GM23338 (cell line): Measurements from ENCODE around the gene AMPD3. TPM values are rescaled to one million over a fixed set of nuclear protein-coding genes. Genes with fewer than 3 reads are reported as not detected.

Experiments used
- ATAC-seq: fragments of 200-7000 bp; cut with Tn5 transposase; 3 replicates; pipeline ENCODE4 v1.9.1; 2020
- DNase-seq: peaks from one replicate; pipeline ENCODE4 v3.0.0-alpha.2; 2015; ENCODE audit warnings: low spot score
- H2AFZ ChIP-seq: fragments of 200-600 bp; sonication (generic); 2 replicates; pipeline ENCODE4 v1.8.0; 2016; ENCODE audit warnings: antibody characterized with exemption, mild to moderate bottlenecking, moderate library complexity
- H3F3A ChIP-seq: fragments of 200-600 bp; sonication (generic); replicated peaks from 2 replicates; pipeline ENCODE4 v1.8.0; 2017; ENCODE audit warnings: antibody characterized with exemption, mixed run types, low read depth
- H3K27ac ChIP-seq: fragments of 200-600 bp; sonication (generic); 2 replicates; pipeline ENCODE4 v1.6.1; 2016; ENCODE audit warnings: low read depth
- H3K27me3 ChIP-seq: fragments of 200-600 bp; sonication (generic); 2 replicates; pipeline ENCODE4 v1.8.0; 2016; ENCODE audit warnings: mild to moderate bottlenecking, mixed run types, moderate library complexity; ENCODE audit not compliant: insufficient read depth
- H3K36me3 ChIP-seq: fragments of 200-600 bp; sonication (generic); 2 replicates; pipeline ENCODE4 v1.8.0; 2016; ENCODE audit warnings: mild to moderate bottlenecking; ENCODE audit not compliant: insufficient read depth
- H3K4me1 ChIP-seq: fragments of 200-600 bp; sonication (generic); 2 replicates; pipeline ENCODE4 v1.8.0; 2016; ENCODE audit warnings: mild to moderate bottlenecking, moderate library complexity; ENCODE audit not compliant: insufficient read depth
- H3K4me2 ChIP-seq: fragments of 200-600 bp; sonication (generic); 2 replicates; pipeline ENCODE4 v1.7.1; 2017; ENCODE audit warnings: mixed run types
- H3K4me3 ChIP-seq: fragments of 200-600 bp; sonication (generic); 2 replicates; pipeline ENCODE4 v1.6.1; 2016; ENCODE audit warnings: mixed run types
- H3K79me2 ChIP-seq: fragments of 200-600 bp; sonication (generic); replicated peaks from 2 replicates; pipeline ENCODE4 v1.8.0; 2017; ENCODE audit warnings: mild to moderate bottlenecking; ENCODE audit not compliant: insufficient read depth
- H3K9me2 ChIP-seq: fragments of 200-600 bp; sonication (generic); 2 replicates; pipeline ENCODE4 v1.8.0; 2017; ENCODE audit not compliant: insufficient read depth
- H4K20me1 ChIP-seq: fragments of 200-600 bp; sonication (generic); replicated peaks from 2 replicates; pipeline ENCODE4 v1.8.0; 2017; ENCODE audit warnings: mild to moderate bottlenecking; ENCODE audit not compliant: insufficient read depth
- H3K27ac Mint-ChIP-seq: 2 replicates; pipeline ENCODE4 v1.8.0; 2020; ENCODE audit warnings: inconsistent platforms, mild to moderate bottlenecking, moderate library complexity, mixed read lengths
- H3K27me3 Mint-ChIP-seq: 3 replicates; pipeline ENCODE4 v1.8.0; 2022; ENCODE audit warnings: low read depth, mild to moderate bottlenecking, moderate library complexity, mixed read lengths, inconsistent platforms; ENCODE audit not compliant: insufficient read depth, poor library complexity
- H3K36me3 Mint-ChIP-seq: 3 replicates; pipeline ENCODE4 v1.8.0; 2021; ENCODE audit warnings: low read depth, mild to moderate bottlenecking, inconsistent platforms, moderate library complexity, mixed read lengths
- H3K4me1 Mint-ChIP-seq: 3 replicates; pipeline ENCODE4 v1.8.0; 2020; ENCODE audit warnings: mild to moderate bottlenecking, inconsistent platforms, mixed read lengths
- H3K4me3 Mint-ChIP-seq: 3 replicates; pipeline ENCODE4 v1.8.0; 2021; ENCODE audit warnings: moderate library complexity, mild to moderate bottlenecking, inconsistent platforms, mixed read lengths
- H3K9me3 Mint-ChIP-seq: 3 replicates; pipeline ENCODE4 v1.8.0; 2020; ENCODE audit warnings: moderate library complexity, mild to moderate bottlenecking, inconsistent platforms, mixed read lengths
- CREB1 ChIP-seq: fragments of 250-450 bp; sonication (Bioruptor Pico); IDR thresholded peaks from 2 replicates; pipeline ENCODE4 v1.5.0; 2020; ENCODE audit warnings: low read depth, mild to moderate bottlenecking, moderate library complexity
- CTCF ChIP-seq, 2 experiments: fragments of 200-600 bp in 1 of 2; sonication (generic) in 1 of 2; conservative IDR thresholded peaks; 2 replicates each; pipeline versions ENCODE4 v1.5.1 to v1.6.1; 2016 to 2017; ENCODE audit warnings: antibody characterized with exemption in 2 of 2, low read depth in 2 of 2, mild to moderate bottlenecking in 2 of 2, moderate library complexity in 1 of 2
- EZH2 ChIP-seq: fragments of 200-600 bp; sonication (generic); IDR thresholded peaks from one replicate; pipeline ENCODE4 v1.8.0; 2017; ENCODE audit warnings: antibody characterized with exemption, mild to moderate bottlenecking, low read depth; ENCODE audit not compliant: unreplicated experiment
- EZH2phosphoT487 ChIP-seq: fragments of 200-600 bp; sonication (generic); IDR thresholded peaks from one replicate; pipeline ENCODE4 v1.8.1; 2018; ENCODE audit warnings: antibody characterized with exemption; ENCODE audit not compliant: unreplicated experiment
- JUNB ChIP-seq: IDR thresholded peaks from one replicate; pipeline ENCODE4 v1.6.1; 2016; ENCODE audit warnings: antibody characterized with exemption; ENCODE audit not compliant: unreplicated experiment
- NANOG ChIP-seq: IDR thresholded peaks from 2 replicates; pipeline ENCODE4 v1.6.1; 2016; ENCODE audit warnings: antibody characterized with exemption, borderline replicate concordance
- POLR2AphosphoS5 ChIP-seq: IDR thresholded peaks from 2 replicates; pipeline ENCODE4 v1.6.1; 2016; ENCODE audit warnings: antibody characterized with exemption, low read depth
- STAT1 ChIP-seq: IDR thresholded peaks from one replicate; pipeline ENCODE4 v1.6.1; 2016; ENCODE audit warnings: antibody characterized with exemption; ENCODE audit not compliant: unreplicated experiment
- ZNF114 ChIP-seq: fragments of 250-450 bp; sonication (Bioruptor Pico); IDR thresholded peaks from 2 replicates; pipeline ENCODE4 v1.5.0; 2020; ENCODE audit warnings: mild to moderate bottlenecking, moderate library complexity
- ZNF331 ChIP-seq: fragments of 250-450 bp; sonication (Bioruptor Pico); IDR thresholded peaks from 2 replicates; pipeline ENCODE4 v1.5.0; 2020; ENCODE audit warnings: low read depth, mild to moderate bottlenecking, moderate library complexity
- ZNF462 ChIP-seq: fragments of 250-450 bp; sonication (Bioruptor Pico); IDR thresholded peaks from 2 replicates; pipeline ENCODE4 v1.5.0; 2020; ENCODE audit warnings: mild to moderate bottlenecking, moderate library complexity
- polyA plus RNA-seq: library from polyadenylated mRNA; unstranded; fragments of >200 nt; fragmentation: Nextera tagmentation; extraction: Ambion mirVana; gene quantifications from 2 replicates; pipeline ENCODE4 v1.2.1, GENCODE V29; 2016
- total RNA-seq: library from RNA; depleted of rRNA; stranded (reverse); fragments of >200 nt; shearing (Covaris generic); gene quantifications from 2 replicates; pipeline ENCODE4 v1.2.3, GENCODE V29; 2014
- TF ChIP-seq, protein P1 (sequence below): IDR thresholded peaks from one replicate; pipeline ENCODE4 v1.6.1; 2018; ENCODE audit warnings: antibody characterized with exemption; ENCODE audit not compliant: unreplicated experiment
- TF ChIP-seq, protein P2 (sequence below): IDR thresholded peaks from 2 replicates; pipeline ENCODE4 v1.6.1; 2016; ENCODE audit warnings: antibody characterized with exemption

AMPD3 gene
- total and polyA plus RNA-seq, 2 experiments from 2014 or later, result 1.6 to 2.1 TPM

DNA sequence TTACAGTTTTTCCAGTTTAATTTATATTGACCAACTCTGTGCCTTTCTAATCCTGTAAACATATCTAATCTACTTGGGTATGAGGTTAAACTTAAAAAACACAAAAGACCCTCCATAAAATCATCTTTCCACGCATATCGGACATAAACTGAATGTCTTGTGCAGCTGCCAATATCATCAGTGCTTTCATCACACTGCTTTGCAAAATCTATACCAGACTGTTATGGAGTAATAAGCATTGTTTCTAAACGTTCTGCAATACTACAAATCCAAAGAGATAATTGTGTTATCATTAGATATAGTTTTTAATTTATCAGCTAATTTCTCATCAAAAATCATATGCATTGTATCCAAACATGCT is 36.1 kb upstream of the AMPD3 start:
- Mint-ChIP-seq H3K27me3 (no peaks in the 10 kb centered on the region), H3K4me1 (peaks cover 2% of the 10 kb centered on the region; the same call in 1 of the 3 replicates), H3K36me3 (no peaks in the 10 kb centered on the region; the same call in 2 of the 3 replicates), H3K4me3 (no peak overlapping the region), H3K9me3 (peaks cover 6% of the 10 kb centered on the region; the same call in 1 of the 3 replicates), H3K27ac (no peak overlapping the region)
- H2AFZ ChIP-seq, result no peak overlapping the region
- no peak overlapping the region for H3K4me3 ChIP-seq
- no peak overlapping the region for H3K4me2 ChIP-seq
- DNase-seq (no peak), ATAC-seq (no peak)
- no peaks in the 10 kb centered on the region for H3K79me2 ChIP-seq
- no peaks in the 10 kb centered on the region for H3K27me3 ChIP-seq
- H3K27ac ChIP-seq, result no peak overlapping the region
- 0 out of 2 replicates have a peak, but pooled peaks cover 7% of the 10 kb centered on the region for H3K9me2 ChIP-seq
- H3F3A ChIP-seq, result no peaks in the 10 kb centered on the region
- no peaks in the 10 kb centered on the region for H3K36me3 ChIP-seq
- no peaks in the 10 kb centered on the region for H4K20me1 ChIP-seq
- H3K4me1 ChIP-seq, result no peaks in the 10 kb centered on the region
- TF ChIP-seq, protein P1, sequence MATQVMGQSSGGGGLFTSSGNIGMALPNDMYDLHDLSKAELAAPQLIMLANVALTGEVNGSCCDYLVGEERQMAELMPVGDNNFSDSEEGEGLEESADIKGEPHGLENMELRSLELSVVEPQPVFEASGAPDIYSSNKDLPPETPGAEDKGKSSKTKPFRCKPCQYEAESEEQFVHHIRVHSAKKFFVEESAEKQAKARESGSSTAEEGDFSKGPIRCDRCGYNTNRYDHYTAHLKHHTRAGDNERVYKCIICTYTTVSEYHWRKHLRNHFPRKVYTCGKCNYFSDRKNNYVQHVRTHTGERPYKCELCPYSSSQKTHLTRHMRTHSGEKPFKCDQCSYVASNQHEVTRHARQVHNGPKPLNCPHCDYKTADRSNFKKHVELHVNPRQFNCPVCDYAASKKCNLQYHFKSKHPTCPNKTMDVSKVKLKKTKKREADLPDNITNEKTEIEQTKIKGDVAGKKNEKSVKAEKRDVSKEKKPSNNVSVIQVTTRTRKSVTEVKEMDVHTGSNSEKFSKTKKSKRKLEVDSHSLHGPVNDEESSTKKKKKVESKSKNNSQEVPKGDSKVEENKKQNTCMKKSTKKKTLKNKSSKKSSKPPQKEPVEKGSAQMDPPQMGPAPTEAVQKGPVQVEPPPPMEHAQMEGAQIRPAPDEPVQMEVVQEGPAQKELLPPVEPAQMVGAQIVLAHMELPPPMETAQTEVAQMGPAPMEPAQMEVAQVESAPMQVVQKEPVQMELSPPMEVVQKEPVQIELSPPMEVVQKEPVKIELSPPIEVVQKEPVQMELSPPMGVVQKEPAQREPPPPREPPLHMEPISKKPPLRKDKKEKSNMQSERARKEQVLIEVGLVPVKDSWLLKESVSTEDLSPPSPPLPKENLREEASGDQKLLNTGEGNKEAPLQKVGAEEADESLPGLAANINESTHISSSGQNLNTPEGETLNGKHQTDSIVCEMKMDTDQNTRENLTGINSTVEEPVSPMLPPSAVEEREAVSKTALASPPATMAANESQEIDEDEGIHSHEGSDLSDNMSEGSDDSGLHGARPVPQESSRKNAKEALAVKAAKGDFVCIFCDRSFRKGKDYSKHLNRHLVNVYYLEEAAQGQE, result no peak
- TF ChIP-seq NANOG (no peak), ZNF331 (no peak), EZH2phosphoT487 (no peak), CTCF (conservative IDR thresholded peaks at IDR 0.05; ENCODE audit: low read depth in 2 of 2) (no peak), ZNF462 (no peak), CREB1 (CRISPR knock-in tag) (no peak), JUNB (no peak), EZH2 (no peak), STAT1 (no peak), POLR2AphosphoS5 (no peak), ZNF114 (CRISPR knock-in tag) (no peak)
- TF ChIP-seq, protein P2, sequence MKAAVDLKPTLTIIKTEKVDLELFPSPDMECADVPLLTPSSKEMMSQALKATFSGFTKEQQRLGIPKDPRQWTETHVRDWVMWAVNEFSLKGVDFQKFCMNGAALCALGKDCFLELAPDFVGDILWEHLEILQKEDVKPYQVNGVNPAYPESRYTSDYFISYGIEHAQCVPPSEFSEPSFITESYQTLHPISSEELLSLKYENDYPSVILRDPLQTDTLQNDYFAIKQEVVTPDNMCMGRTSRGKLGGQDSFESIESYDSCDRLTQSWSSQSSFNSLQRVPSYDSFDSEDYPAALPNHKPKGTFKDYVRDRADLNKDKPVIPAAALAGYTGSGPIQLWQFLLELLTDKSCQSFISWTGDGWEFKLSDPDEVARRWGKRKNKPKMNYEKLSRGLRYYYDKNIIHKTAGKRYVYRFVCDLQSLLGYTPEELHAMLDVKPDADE, result no peak
